H9 (cell line): ENCODE results near the gene FBXL19. TPM values are rescaled to one million over a fixed set of nuclear protein-coding genes. Genes with fewer than 3 reads are reported as not detected.
A peak's percentile ranks its signal among the peaks of the same experiment; 100 is the strongest.

Source experiments
- DNase-seq: peaks from one replicate; pipeline ENCODE4 v3.0.0-alpha.2; 2017
- H2AFZ ChIP-seq: one replicate; pipeline ENCODE4 v1.6.1; 2013; ENCODE audit warnings: mild to moderate bottlenecking, low read length, control low read depth, moderate library complexity
- H2AK5ac ChIP-seq: 2 replicates; pipeline ENCODE4 v1.6.1; 2013; ENCODE audit warnings: low read length, control low read depth, mixed read lengths; ENCODE audit not compliant: insufficient read length
- H2BK120ac ChIP-seq: one replicate; pipeline ENCODE4 v1.6.1; 2013; ENCODE audit warnings: low read depth, mild to moderate bottlenecking, low read length, control low read depth, inconsistent platforms; ENCODE audit not compliant: poor library complexity, severe bottlenecking
- H2BK12ac ChIP-seq: 2 replicates; pipeline ENCODE4 v1.6.1; 2013; ENCODE audit warnings: low read length, control low read depth, mixed read lengths, low read depth; ENCODE audit not compliant: insufficient read length
- H2BK15ac ChIP-seq: 2 replicates; pipeline ENCODE4 v1.6.1; 2013; ENCODE audit warnings: low read depth, low read length, control low read depth
- H2BK20ac ChIP-seq: one replicate; pipeline ENCODE4 v1.6.1; 2013; ENCODE audit warnings: low read depth, mild to moderate bottlenecking, low read length, control low read depth, inconsistent platforms; ENCODE audit not compliant: poor library complexity, severe bottlenecking
- H2BK5ac ChIP-seq: 2 replicates; pipeline ENCODE4 v1.6.1; 2013; ENCODE audit warnings: low read length, control low read depth, mixed read lengths; ENCODE audit not compliant: insufficient read length
- H3K14ac ChIP-seq: 2 replicates; pipeline ENCODE4 v1.6.1; 2013; ENCODE audit warnings: low read length, control low read depth; ENCODE audit not compliant: insufficient read depth
- H3K18ac ChIP-seq: 2 replicates; pipeline ENCODE4 v1.6.1; 2013; ENCODE audit warnings: low read depth, mild to moderate bottlenecking, mixed read lengths, low read length, control low read depth; ENCODE audit not compliant: insufficient read length
- H3K23ac ChIP-seq: 2 replicates; pipeline ENCODE4 v1.6.1; 2013; ENCODE audit warnings: low read length, control low read depth, mixed read lengths, low read depth; ENCODE audit not compliant: insufficient read length
- H3K23me2 ChIP-seq: 2 replicates; pipeline ENCODE4 v1.6.1; 2013; ENCODE audit warnings: low read depth, mild to moderate bottlenecking, mixed read lengths, low read length, control low read depth; ENCODE audit not compliant: insufficient read length, poor library complexity, severe bottlenecking
- H3K27ac ChIP-seq: 2 replicates; pipeline ENCODE4 v1.5.1; 2013; ENCODE audit warnings: low read length, control low read depth, mixed read lengths, low read depth; ENCODE audit not compliant: insufficient read length
- H3K27me3 ChIP-seq: 2 replicates; pipeline ENCODE4 v1.6.1; 2013; ENCODE audit warnings: low read length, control low read depth, inconsistent platforms; ENCODE audit not compliant: insufficient read depth
- H3K4ac ChIP-seq: 2 replicates; pipeline ENCODE4 v1.6.1; 2013; ENCODE audit warnings: low read depth, mild to moderate bottlenecking, control low read depth, inconsistent platforms, low read length, moderate library complexity
- H3K4me1 ChIP-seq: 2 replicates; pipeline ENCODE4 v1.6.1; 2013; ENCODE audit warnings: low read length, control low read depth, inconsistent platforms; ENCODE audit not compliant: insufficient read depth
- H3K4me2 ChIP-seq: 2 replicates; pipeline ENCODE4 v1.6.1; 2013; ENCODE audit warnings: low read length, control low read depth, mixed read lengths; ENCODE audit not compliant: insufficient read length, insufficient read depth
- H3K56ac ChIP-seq: 2 replicates; pipeline ENCODE4 v1.6.1; 2013; ENCODE audit warnings: low read depth, mild to moderate bottlenecking, mixed read lengths, low read length, control low read depth; ENCODE audit not compliant: insufficient read length
- H3K79me1 ChIP-seq: 2 replicates; pipeline ENCODE4 v1.6.1; 2013; ENCODE audit warnings: low read depth, mild to moderate bottlenecking, moderate library complexity, low read length, control low read depth, inconsistent platforms; ENCODE audit not compliant: insufficient read depth, poor library complexity, severe bottlenecking
- H3K79me2 ChIP-seq: 2 replicates; pipeline ENCODE4 v1.6.1; 2013; ENCODE audit warnings: low read length, control low read depth, inconsistent platforms; ENCODE audit not compliant: insufficient read depth
- H3K9ac ChIP-seq: 2 replicates; pipeline ENCODE4 v1.6.1; 2013; ENCODE audit warnings: low read length, control low read depth, mixed read lengths; ENCODE audit not compliant: insufficient read length; ENCODE audit errors: extremely low read depth
- H3K9me3 ChIP-seq: one replicate; pipeline ENCODE4 v1.6.1; 2013; ENCODE audit warnings: low read depth, low read length, inconsistent platforms; ENCODE audit not compliant: control insufficient read depth
- H3T11ph ChIP-seq: one replicate; pipeline ENCODE4 v1.6.1; 2013; ENCODE audit warnings: mild to moderate bottlenecking, low read length, control low read depth, inconsistent platforms
- H4K20me1 ChIP-seq: one replicate; pipeline ENCODE4 v1.6.1; 2013; ENCODE audit not compliant: control insufficient read depth, insufficient read length, insufficient read depth
- H4K5ac ChIP-seq: 2 replicates; pipeline ENCODE4 v1.6.1; 2013; ENCODE audit warnings: low read depth, mild to moderate bottlenecking, mixed read lengths, low read length, control low read depth; ENCODE audit not compliant: insufficient read length
- H4K8ac ChIP-seq: replicated peaks from 2 replicates; pipeline ENCODE4 v1.6.1; 2013; ENCODE audit warnings: low read length, control low read depth, mixed read lengths, low read depth; ENCODE audit not compliant: insufficient read length
- H4K91ac ChIP-seq: 2 replicates; pipeline ENCODE4 v1.6.1; 2013; ENCODE audit warnings: low read depth, mild to moderate bottlenecking, moderate library complexity, mixed read lengths, low read length, control low read depth; ENCODE audit not compliant: insufficient read length
- H3K27ac Mint-ChIP-seq, 3 experiments: 2 replicates in 2 of 3; 3 replicates in 1 of 3; pipeline ENCODE4 v1.8.0; 2020 to 2021; ENCODE audit warnings: mixed read lengths in 3 of 3, mild to moderate bottlenecking in 1 of 3, moderate library complexity in 1 of 3
- H3K27me3 Mint-ChIP-seq: 2 replicates; pipeline ENCODE4 v1.8.0; 2021; ENCODE audit warnings: low read depth, mild to moderate bottlenecking, moderate library complexity, mixed read lengths
- H3K36me3 Mint-ChIP-seq, 3 experiments: 2 replicates in 2 of 3; 3 replicates in 1 of 3; pipeline ENCODE4 v1.8.0; 2020 to 2021; ENCODE audit warnings: low read depth in 3 of 3, mixed read lengths in 3 of 3; ENCODE audit not compliant: insufficient read depth in 1 of 3
- H3K4me1 Mint-ChIP-seq, 2 experiments: 2 replicates each; pipeline ENCODE4 v1.8.0; 2020; ENCODE audit warnings: mixed read lengths in 2 of 2
- H3K4me3 Mint-ChIP-seq, 2 experiments: 2 replicates in 1 of 2; 3 replicates in 1 of 2; pipeline ENCODE4 v1.8.0; 2020 to 2021; ENCODE audit warnings: mild to moderate bottlenecking in 2 of 2, mixed read lengths in 2 of 2, moderate library complexity in 1 of 2
- H3K9me3 Mint-ChIP-seq, 2 experiments: 2 replicates in 1 of 2; 3 replicates in 1 of 2; pipeline ENCODE4 v1.8.0; 2020; ENCODE audit warnings: mild to moderate bottlenecking in 2 of 2, mixed read lengths in 2 of 2, moderate library complexity in 1 of 2
- WGBS: extraction: QIAGEN DNeasy Blood & Tissue Kit; methylation state at CpG from one replicate; pipeline ENCODE4 v1.1.7; 2013; ENCODE audit warnings: missing lambda C conversion rate, low lambda C conversion rate, mixed read lengths; ENCODE audit not compliant: insufficient read length; ENCODE audit errors: extremely low coverage; 5-methylcytosine and 5-hydroxymethylcytosine counted together
- total RNA-seq: library from RNA; stranded (reverse); gene quantifications from 2 replicates; pipeline ENCODE4 v1.2.1, GENCODE V29; 2021
- TF ChIP-seq, protein P1 (sequence below): fragments of 200-600 bp; sonication (generic); conservative IDR thresholded peaks from 3 replicates; pipeline ENCODE4 v1.8.0; 2021; ENCODE audit warnings: antibody characterized with exemption, mild to moderate bottlenecking

Gene FBXL19
- total RNA-seq, 1 experiment from 2014 or later, result 66.8 TPM

DNA sequence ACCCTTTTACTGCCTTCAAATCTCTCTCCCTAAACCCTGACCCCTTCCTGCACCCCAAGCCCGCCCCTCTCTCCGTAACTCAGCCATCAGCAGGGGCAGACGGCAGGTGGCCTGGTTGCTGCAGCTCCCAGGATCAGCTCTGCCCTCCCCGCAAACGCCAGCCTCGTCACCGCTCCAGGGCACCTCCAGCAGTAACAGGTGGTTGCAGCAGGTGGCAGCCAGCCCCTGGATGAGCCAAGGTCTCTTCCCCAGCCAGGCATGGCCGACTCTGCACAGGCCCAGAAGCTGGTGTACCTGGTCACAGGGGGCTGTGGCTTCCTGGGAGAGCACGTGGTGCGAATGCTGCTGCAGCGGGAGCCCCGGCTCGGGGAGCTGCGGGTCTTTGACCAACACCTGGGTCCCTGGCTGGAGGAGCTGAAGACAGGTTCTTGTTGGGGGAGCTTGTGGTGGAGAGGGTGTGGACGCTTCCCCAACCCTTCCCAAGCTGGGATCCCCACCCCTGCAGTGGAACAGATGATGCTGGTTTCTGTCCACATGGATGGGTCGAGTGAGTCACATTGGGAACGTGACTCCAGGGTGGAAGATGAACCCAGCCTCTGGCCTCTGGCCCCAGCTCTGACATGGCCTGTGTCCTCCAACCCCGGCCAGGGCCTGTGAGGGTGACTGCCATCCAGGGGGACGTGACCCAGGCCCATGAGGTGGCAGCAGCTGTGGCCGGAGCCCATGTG lies 62.2 kb downstream of the FBXL19 start:
- WGBS, result no CpG with 5 or more reads among the region's 20 CpGs
- Histone ChIP-seq H3K4me2 (peak overlapping the region; percentile 3), H4K20me1 (no peaks in the 10 kb centered on the region)

More for the DNA sequence above, 62.2 kb downstream of the FBXL19 start:
- TF ChIP-seq, protein P1, sequence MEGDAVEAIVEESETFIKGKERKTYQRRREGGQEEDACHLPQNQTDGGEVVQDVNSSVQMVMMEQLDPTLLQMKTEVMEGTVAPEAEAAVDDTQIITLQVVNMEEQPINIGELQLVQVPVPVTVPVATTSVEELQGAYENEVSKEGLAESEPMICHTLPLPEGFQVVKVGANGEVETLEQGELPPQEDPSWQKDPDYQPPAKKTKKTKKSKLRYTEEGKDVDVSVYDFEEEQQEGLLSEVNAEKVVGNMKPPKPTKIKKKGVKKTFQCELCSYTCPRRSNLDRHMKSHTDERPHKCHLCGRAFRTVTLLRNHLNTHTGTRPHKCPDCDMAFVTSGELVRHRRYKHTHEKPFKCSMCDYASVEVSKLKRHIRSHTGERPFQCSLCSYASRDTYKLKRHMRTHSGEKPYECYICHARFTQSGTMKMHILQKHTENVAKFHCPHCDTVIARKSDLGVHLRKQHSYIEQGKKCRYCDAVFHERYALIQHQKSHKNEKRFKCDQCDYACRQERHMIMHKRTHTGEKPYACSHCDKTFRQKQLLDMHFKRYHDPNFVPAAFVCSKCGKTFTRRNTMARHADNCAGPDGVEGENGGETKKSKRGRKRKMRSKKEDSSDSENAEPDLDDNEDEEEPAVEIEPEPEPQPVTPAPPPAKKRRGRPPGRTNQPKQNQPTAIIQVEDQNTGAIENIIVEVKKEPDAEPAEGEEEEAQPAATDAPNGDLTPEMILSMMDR, result no peak; the same call in 2 of the 3 replicates
- Histone ChIP-seq H3K79me1 (no peaks in the 10 kb centered on the region), H4K5ac (no peak overlapping the region), H3K56ac (no peak overlapping the region), H2AFZ (no peak overlapping the region), H2AK5ac (no peak overlapping the region), H3K23me2 (no peaks in the 10 kb centered on the region), H2BK120ac (no peak overlapping the region), H2BK20ac (no peak overlapping the region), H2BK15ac (no peak overlapping the region), H3K9ac (no peak overlapping the region), H4K8ac (no peak overlapping the region), H2BK12ac (no peak overlapping the region), H3K14ac (no peak overlapping the region), H3K9me3 (no peaks in the 10 kb centered on the region), H3T11ph (no peak overlapping the region), H2BK5ac (no peak overlapping the region), H3K18ac (no peak overlapping the region), H3K79me2 (no peaks in the 10 kb centered on the region), H3K27me3 (no peaks in the 10 kb centered on the region), H3K23ac (no peak overlapping the region), H3K4me1 (no peaks in the 10 kb centered on the region), H3K4ac (no peak overlapping the region), H4K91ac (no peak overlapping the region), H3K27ac (no peak overlapping the region)
- Mint-ChIP-seq H3K4me1 (peaks cover 5 to 10% of the 10 kb centered on the region in 2 experiments), H3K36me3 (peaks cover 15 to 33% (median 32%) of the 10 kb centered on the region in 3 experiments; a peak in 6 of 7 replicates), H3K9me3 (no peaks in the 10 kb centered on the region), H3K27me3 (no peaks in the 10 kb centered on the region; the same call in 1 of the 2 replicates), H3K4me3 (peak overlapping the region; percentile 42 to 58; a peak in 3 of 5 replicates), H3K27ac (peak overlapping the region in 1 of 3 experiments; percentile 92; a peak in 1 of 7 replicates)
- peak; percentile 81 for DNase-seq
